Activated naive CD4-positive, alpha-beta T cell treated with anti-CD3 and anti-CD28 coated beads for 36 hours (primary cell): ENCODE results near the gene POU1F1. TPM values are rescaled to one million over a fixed set of nuclear protein-coding genes. Genes with fewer than 3 reads are reported as not detected.

Experiments used
- CTCF ChIA-PET: fragments of 350-600 bp; sonication (Branson Sonifier 250); formaldehyde crosslinking; loops from one replicate; lab custom pipeline; 2021; ENCODE audit warnings: antibody characterized with exemption; lab: Charles Lee
- DNase-seq: peaks from one replicate; pipeline ENCODE4 v3.0.0-alpha.2; 2020
- H3K27ac Mint-ChIP-seq: one replicate; pipeline ENCODE4 v1.8.0; 2021; ENCODE audit warnings: mild to moderate bottlenecking, mixed read lengths
- H3K27me3 Mint-ChIP-seq: one replicate; pipeline ENCODE4 v1.8.0; 2021; ENCODE audit warnings: low read depth, mixed read lengths
- H3K36me3 Mint-ChIP-seq: one replicate; pipeline ENCODE4 v1.8.0; 2021; ENCODE audit warnings: low read depth, mixed read lengths
- H3K4me1 Mint-ChIP-seq: one replicate; pipeline ENCODE4 v1.8.0; 2021; ENCODE audit warnings: low read depth, mixed read lengths
- H3K4me3 Mint-ChIP-seq: one replicate; pipeline ENCODE4 v1.8.0; 2021; ENCODE audit warnings: mild to moderate bottlenecking, moderate library complexity, mixed read lengths
- H3K9me3 Mint-ChIP-seq: one replicate; pipeline ENCODE4 v1.8.0; 2021; ENCODE audit warnings: mixed read lengths
- intact Hi-C: fragments of 100-400 bp; cut with micrococcal nuclease; formaldehyde crosslinking; loops from one replicate; pipeline ENCODE4 v1.15.1; 2023
- total RNA-seq, 2 experiments: library from RNA; stranded (reverse); gene quantifications; one replicate each; pipeline ENCODE4 v1.2.3, GENCODE V29; 2021

Gene POU1F1
- total RNA-seq, 2 experiments from 2014 or later, result not detected

DNA sequence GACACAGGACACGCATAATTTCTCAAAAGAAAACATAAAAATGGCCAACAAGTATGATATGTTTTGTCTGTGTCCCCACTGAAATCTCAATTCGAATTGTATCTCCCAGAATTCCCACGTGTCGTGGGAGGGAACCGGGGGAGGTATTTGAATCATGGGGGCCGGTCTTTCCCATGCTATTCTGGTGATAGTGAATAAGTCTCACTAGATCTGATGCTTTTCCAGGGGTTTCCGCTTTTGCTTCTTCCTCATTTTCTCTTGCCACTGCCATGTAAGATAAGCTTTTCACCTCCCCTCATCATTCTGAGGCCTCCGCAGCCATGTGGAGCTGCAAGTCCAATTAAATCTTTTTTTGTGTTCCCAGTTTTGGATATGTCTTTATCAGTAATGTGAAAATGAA lies 12.1 kb upstream of the POU1F1 start:
- H3K27ac Mint-ChIP-seq, result no peak overlapping the region
- no peaks in the 10 kb centered on the region for H3K36me3 Mint-ChIP-seq
- no peak for DNase-seq
- H3K9me3 Mint-ChIP-seq, result no peaks in the 10 kb centered on the region
- no peaks in the 10 kb centered on the region for H3K27me3 Mint-ChIP-seq
- CTCF ChIA-PET, result no interaction called here
- intact Hi-C loops, result no loop called here
- H3K4me3 Mint-ChIP-seq, result no peak overlapping the region
- peaks cover 4% of the 10 kb centered on the region for H3K4me1 Mint-ChIP-seq

GRCh38 chr3:87287011-87287410 lies 10.6 kb upstream of the POU1F1 start:
- no peak overlapping the region for H3K27ac Mint-ChIP-seq
- DNase-seq, result no peak

DNA sequence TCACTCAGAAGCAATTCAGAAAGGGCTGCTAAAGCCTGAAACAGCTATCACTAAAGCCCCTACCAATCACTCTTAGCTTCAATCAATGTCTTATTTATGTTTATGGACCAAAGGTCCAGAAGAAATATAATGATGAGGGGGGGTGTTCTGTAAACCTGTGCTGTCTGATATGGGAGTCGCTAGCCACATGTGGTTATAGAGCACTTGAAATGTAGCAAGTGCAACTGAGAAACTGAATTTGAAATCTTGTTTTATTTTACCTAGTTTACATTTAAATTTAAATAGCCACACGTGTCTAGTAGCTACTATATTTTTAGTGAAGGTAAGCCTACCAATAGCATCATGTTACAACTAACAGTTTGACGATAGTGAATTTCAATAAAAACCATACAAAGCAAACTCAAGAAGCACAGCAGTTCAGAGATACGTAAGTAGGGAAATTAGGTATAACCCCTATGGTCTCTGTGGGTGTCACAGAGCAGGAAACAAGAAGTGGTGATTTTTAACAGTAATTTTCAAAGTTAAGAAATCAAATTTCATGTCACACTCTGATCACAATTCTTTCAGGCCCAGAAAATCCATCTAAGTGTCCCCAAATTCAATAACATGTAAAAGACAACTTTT lies 3.6 kb downstream of the POU1F1 start:
- CTCF ChIA-PET, result interaction anchor here (4.0 kb wide), 1 partner anchor 12 kb away, joined by 32 read pairs; no protein-coding TSS in a partner anchor
- Mint-ChIP-seq H3K27ac (no peak overlapping the region), H3K36me3 (no peaks in the 10 kb centered on the region), H3K27me3 (peaks cover 2% of the 10 kb centered on the region), H3K4me1 (peaks cover 37% of the 10 kb centered on the region), H3K9me3 (no peaks in the 10 kb centered on the region), H3K4me3 (no peak overlapping the region)
- intact Hi-C loops, result loop anchor here (1.0 kb wide), 1 partner anchor 40 kb away; no protein-coding TSS in a partner anchor
- no peak for DNase-seq

More at GRCh38 chr3:87287011-87287410, 10.6 kb upstream of the POU1F1 start:
- Mint-ChIP-seq H3K4me1 (peaks cover 4% of the 10 kb centered on the region), H3K36me3 (no peaks in the 10 kb centered on the region), H3K9me3 (no peaks in the 10 kb centered on the region), H3K4me3 (no peak overlapping the region), H3K27me3 (no peaks in the 10 kb centered on the region)
- CTCF ChIA-PET, result interaction anchor here (1.2 to 1.9 kb wide), 3 partner anchors 11 to 28 kb away, joined by 3 to 12 read pairs (median 5); no protein-coding TSS in a partner anchor
- intact Hi-C loops, result loop anchor here (1.0 kb wide), 2 partner anchors 16 to 26 kb away; no protein-coding TSS in a partner anchor

DNA sequence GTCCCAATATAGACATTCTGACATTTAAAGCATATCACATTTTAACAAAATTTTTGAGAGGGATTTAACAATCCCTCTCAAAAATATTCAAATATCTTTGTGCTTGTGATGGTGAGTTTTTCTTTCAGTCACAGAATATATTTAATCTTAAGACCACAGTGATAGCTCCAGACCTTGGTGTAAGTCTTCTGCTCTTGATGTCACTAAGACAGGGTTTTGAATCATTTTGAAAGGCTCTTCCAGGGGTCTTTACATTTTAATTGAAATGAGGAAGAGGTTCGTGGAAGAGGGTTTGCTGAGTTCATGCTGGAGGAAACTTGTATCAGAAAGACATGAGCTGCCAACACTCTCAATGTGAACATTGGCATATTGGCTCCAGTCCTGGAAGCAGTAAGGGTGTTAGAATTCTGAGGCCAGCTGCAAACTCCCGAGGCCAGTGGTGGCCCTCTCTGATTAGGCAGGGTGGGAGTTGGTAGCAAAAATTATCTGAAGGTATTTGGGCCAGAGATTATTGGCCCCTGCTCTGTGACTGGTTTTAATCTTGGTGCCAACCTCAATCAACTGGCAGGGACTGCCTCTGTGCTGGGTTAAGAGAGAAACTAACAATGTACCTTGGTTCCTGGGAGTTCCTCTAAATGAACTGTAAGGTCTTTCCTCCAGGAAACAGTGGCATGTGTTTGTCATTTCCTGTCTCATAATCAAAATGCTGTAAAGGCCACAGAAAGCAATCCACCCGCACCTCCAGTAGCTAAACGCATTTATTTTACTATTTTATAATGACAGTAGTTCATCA lies 5.3 kb downstream of the POU1F1 start:
- DNase-seq, result peak; percentile 13
- H3K27me3 Mint-ChIP-seq, result peaks cover 2% of the 10 kb centered on the region
- CTCF ChIA-PET, result interaction anchor here (4.0 kb wide), 1 partner anchor 11 kb away, joined by 32 read pairs; no protein-coding TSS in a partner anchor
- intact Hi-C loops, result loop anchor here (1.0 kb wide), 2 partner anchors 16 to 62 kb away; no protein-coding TSS in a partner anchor
- no peak overlapping the region for H3K4me3 Mint-ChIP-seq
- no peaks in the 10 kb centered on the region for H3K9me3 Mint-ChIP-seq
- peaks cover 37% of the 10 kb centered on the region for H3K4me1 Mint-ChIP-seq
- no peak overlapping the region for H3K27ac Mint-ChIP-seq
- no peaks in the 10 kb centered on the region for H3K36me3 Mint-ChIP-seq

GRCh38 chr3:87269723-87270122 lies 6.7 kb downstream of the POU1F1 start:
- Mint-ChIP-seq H3K27ac (no peak overlapping the region), H3K27me3 (peaks cover 2% of the 10 kb centered on the region), H3K9me3 (no peaks in the 10 kb centered on the region), H3K4me3 (no peak overlapping the region), H3K36me3 (no peaks in the 10 kb centered on the region), H3K4me1 (peaks cover 37% of the 10 kb centered on the region)
- intact Hi-C loops, result loop anchor here (10.0 kb wide), 1 partner anchor 345 kb away; no protein-coding TSS in a partner anchor
- CTCF ChIA-PET, result interaction anchor here (4.0 kb wide), 1 partner anchor 9 kb away, joined by 32 read pairs; no protein-coding TSS in a partner anchor
- no peak for DNase-seq

DNA sequence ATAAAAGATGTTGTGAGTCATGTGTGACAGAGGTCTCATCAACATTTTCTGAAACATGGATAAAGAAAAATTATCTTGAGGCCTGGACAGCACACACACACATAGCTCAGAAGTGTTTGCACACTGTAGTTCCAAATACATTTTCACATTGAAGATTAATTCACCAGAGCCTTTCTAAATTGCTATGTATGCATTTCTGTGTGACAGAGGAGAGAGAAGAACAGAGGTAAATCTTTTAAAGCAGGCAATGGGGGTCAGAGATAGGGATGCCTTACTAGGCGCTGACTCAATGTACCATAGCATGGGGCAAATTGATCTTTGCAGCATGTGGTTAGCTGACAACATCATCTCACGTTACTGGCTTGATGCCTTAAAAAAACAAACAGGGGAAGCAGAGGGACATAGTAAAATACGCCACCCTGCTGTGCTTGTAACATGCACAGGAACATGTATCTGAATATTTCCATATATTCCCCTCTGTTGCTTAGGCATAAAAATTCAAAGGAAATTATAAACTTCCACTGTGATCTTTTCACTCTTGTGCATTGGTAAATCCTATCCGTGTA lies 7.7 kb downstream of the POU1F1 start:
- H3K36me3 Mint-ChIP-seq, result no peaks in the 10 kb centered on the region
- CTCF ChIA-PET, result no interaction called here

DNA sequence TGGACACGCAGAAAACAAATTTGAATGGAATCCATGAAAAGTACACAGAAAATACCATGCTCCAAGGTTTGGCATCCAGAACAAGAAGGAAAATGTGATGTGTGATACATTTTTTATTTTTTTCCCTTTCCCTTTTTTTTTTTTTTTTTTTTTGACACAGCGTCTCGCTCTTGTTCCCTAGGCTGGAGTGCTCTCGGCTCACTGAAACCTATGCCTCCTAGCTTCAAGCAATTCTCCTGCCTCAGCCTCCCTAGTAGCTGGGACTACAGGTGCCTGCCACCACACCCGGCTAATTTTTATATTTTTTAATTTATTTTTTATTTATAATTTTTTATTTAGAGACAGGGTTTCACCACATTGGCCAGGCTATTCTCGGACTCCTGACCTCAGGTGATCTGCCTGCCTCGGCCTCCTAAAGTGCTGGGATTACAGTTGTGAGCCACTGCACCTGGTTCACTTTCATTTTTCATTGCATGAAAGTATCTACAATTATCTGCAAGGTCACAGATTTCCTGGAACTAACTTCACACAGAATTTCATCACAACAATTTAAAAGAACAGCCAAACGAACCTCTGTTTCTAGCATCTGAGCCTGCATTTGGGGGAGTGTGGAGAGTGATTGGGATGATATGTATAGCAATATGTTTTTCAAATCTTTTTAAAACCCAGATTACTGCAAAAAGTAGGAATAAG lies 8.3 kb downstream of the POU1F1 start:
- Mint-ChIP-seq H3K27me3 (peaks cover under 1% of the 10 kb centered on the region), H3K4me1 (peaks cover 32% of the 10 kb centered on the region), H3K9me3 (no peaks in the 10 kb centered on the region), H3K4me3 (no peak overlapping the region), H3K36me3 (no peaks in the 10 kb centered on the region), H3K27ac (no peak overlapping the region)
- CTCF ChIA-PET, result no interaction called here
- intact Hi-C loops, result loop anchor here (1.0 to 10.0 kb wide), 2 partner anchors 16 to 347 kb away; no protein-coding TSS in a partner anchor
- no peak for DNase-seq

More for the DNA sequence above, 7.7 kb downstream of the POU1F1 start:
- Mint-ChIP-seq H3K9me3 (no peaks in the 10 kb centered on the region), H3K27ac (no peak overlapping the region), H3K27me3 (peaks cover 2% of the 10 kb centered on the region), H3K4me1 (peaks cover 37% of the 10 kb centered on the region), H3K4me3 (no peak overlapping the region)
- intact Hi-C loops, result loop anchor here (10.0 kb wide), 1 partner anchor 346 kb away; no protein-coding TSS in a partner anchor
- DNase-seq, result no peak

GRCh38 chr3:87261925-87262324 lies 14.5 kb downstream of the POU1F1 start:
- CTCF ChIA-PET, result interaction anchor here (1.7 to 3.6 kb wide), 2 partner anchors 9 to 37 kb away, joined by 3 to 32 read pairs; no protein-coding TSS in a partner anchor
- intact Hi-C loops, result loop anchor here (2.0 to 10.0 kb wide), 3 partner anchors 37 to 353 kb away; no protein-coding TSS in a partner anchor
- no peaks in the 10 kb centered on the region for H3K4me1 Mint-ChIP-seq
- H3K27me3 Mint-ChIP-seq, result no peaks in the 10 kb centered on the region
- no peak overlapping the region for H3K27ac Mint-ChIP-seq
- DNase-seq, result no peak
- no peak overlapping the region for H3K4me3 Mint-ChIP-seq
- no peaks in the 10 kb centered on the region for H3K36me3 Mint-ChIP-seq
- no peaks in the 10 kb centered on the region for H3K9me3 Mint-ChIP-seq

GRCh38 chr3:87260270-87260669 lies 16.1 kb downstream of the POU1F1 start:
- peaks cover 1% of the 10 kb centered on the region for H3K36me3 Mint-ChIP-seq
- H3K27me3 Mint-ChIP-seq, result no peaks in the 10 kb centered on the region
- CTCF ChIA-PET, result interaction anchor here (0.8 to 3.6 kb wide), 16 partner anchors 9 to 745 kb away, joined by 3 to 32 read pairs (median 4); no protein-coding TSS in a partner anchor
- no peak overlapping the region for H3K27ac Mint-ChIP-seq
- DNase-seq, result peak; percentile 66
- H3K9me3 Mint-ChIP-seq, result no peaks in the 10 kb centered on the region
- H3K4me3 Mint-ChIP-seq, result no peak overlapping the region
- intact Hi-C loops, result loop anchor here (1.0 to 10.0 kb wide), 5 partner anchors 39 to 743 kb away; no protein-coding TSS in a partner anchor
- no peaks in the 10 kb centered on the region for H3K4me1 Mint-ChIP-seq

DNA sequence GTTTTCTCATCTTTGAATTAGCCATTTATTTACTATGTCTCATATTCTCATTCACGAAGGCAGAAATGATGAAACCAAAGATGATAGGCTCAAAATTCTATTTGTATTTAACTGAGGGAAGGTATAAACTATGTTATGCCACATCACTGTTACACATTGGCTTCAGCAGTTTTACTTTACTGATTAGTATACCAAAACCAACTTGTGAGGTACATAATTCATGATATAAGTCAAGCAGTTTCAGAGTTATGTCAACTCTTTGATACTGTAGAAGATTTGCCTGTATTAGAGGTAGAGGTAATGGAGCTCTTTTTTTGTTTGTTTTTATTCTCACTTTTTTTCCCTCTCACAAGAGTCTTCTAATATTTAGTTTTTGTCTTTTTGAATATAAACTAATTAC lies 26.4 kb downstream of the POU1F1 start:
- Mint-ChIP-seq H3K27ac (no peak overlapping the region), H3K36me3 (peaks cover 19% of the 10 kb centered on the region), H3K4me1 (peaks cover 9% of the 10 kb centered on the region), H3K27me3 (no peaks in the 10 kb centered on the region), H3K4me3 (no peak overlapping the region), H3K9me3 (no peaks in the 10 kb centered on the region)
- DNase-seq, result no peak
- intact Hi-C loops, result no loop called here
- CTCF ChIA-PET, result interaction anchor here (2.0 kb wide), 1 partner anchor 10 kb away, joined by 6 read pairs; no protein-coding TSS in a partner anchor

DNA sequence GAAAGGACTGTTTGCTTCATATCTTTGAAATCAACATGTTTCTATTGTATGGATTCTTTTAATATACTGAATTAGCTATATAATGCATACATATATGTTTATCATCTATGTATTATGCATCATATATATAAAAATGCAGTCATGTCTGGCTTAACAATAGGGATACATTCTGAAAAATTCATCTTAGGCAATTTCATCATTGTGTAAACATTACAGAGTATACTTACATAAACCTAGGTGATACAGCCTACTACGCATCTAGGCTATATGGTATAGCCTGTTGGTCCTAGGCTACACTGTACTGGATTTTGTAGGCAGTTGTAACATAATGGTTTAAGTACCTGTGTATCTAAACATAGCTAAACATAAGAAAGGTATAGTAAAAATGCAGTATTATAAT lies 27.6 kb downstream of the POU1F1 start:
- intact Hi-C loops, result no loop called here
- H3K27me3 Mint-ChIP-seq, result no peaks in the 10 kb centered on the region
- CTCF ChIA-PET, result interaction anchor here (0.6 to 1.0 kb wide), 2 partner anchors 10 to 11 kb away, joined by 4 read pairs; no protein-coding TSS in a partner anchor
- peaks cover 17% of the 10 kb centered on the region for H3K36me3 Mint-ChIP-seq
- no peaks in the 10 kb centered on the region for H3K9me3 Mint-ChIP-seq
- H3K27ac Mint-ChIP-seq, result no peak overlapping the region
- peaks cover 9% of the 10 kb centered on the region for H3K4me1 Mint-ChIP-seq
- no peak overlapping the region for H3K4me3 Mint-ChIP-seq
- no peak for DNase-seq
